Body of pancreas (tissue), 4 donors: Measurements from ENCODE around the gene KLK5.

Experiments
- POLR2A ChIP-seq, 3 donors: fragments of 450-650 bp; IDR thresholded peaks; one replicate each; pipeline ENCODE4 v1.6.1; 2016; ENCODE audit warnings: antibody characterized with exemption in 3 of 3, mild to moderate bottlenecking in 2 of 3
- TF ChIP-seq, protein P1 (sequence below), 7 experiments: fragments of 450-650 bp in 4 of 7; fragments of 200-600 bp in 3 of 7; sonication (generic) in 3 of 7; IDR thresholded peaks; one replicate each; pipeline ENCODE4 v1.5.1; 2016 to 2019; ENCODE audit warnings: antibody characterized with exemption in 7 of 7

- TF ChIP-seq, protein P1, sequence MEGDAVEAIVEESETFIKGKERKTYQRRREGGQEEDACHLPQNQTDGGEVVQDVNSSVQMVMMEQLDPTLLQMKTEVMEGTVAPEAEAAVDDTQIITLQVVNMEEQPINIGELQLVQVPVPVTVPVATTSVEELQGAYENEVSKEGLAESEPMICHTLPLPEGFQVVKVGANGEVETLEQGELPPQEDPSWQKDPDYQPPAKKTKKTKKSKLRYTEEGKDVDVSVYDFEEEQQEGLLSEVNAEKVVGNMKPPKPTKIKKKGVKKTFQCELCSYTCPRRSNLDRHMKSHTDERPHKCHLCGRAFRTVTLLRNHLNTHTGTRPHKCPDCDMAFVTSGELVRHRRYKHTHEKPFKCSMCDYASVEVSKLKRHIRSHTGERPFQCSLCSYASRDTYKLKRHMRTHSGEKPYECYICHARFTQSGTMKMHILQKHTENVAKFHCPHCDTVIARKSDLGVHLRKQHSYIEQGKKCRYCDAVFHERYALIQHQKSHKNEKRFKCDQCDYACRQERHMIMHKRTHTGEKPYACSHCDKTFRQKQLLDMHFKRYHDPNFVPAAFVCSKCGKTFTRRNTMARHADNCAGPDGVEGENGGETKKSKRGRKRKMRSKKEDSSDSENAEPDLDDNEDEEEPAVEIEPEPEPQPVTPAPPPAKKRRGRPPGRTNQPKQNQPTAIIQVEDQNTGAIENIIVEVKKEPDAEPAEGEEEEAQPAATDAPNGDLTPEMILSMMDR (IDR thresholded peaks at IDR 0.05) = no peak
- no peak for TF ChIP-seq POLR2A (IDR thresholded peaks at IDR 0.05)
Observed at GRCh38 chr19:50964266-50964665, 11.4 kb upstream of the KLK5 start.
